RCC 7860 (cell line): ENCODE data around the gene ADK.
"Not testable (repeated sequence)": the region's sequence is repeated elsewhere in the genome, so short reads cannot be mapped to it uniquely, and the experiment has no call there.

Source experiments
- DNase-seq: peaks from one replicate; pipeline ENCODE4 v3.0.0-alpha.2; 2015; ENCODE audit warnings: low spot score
- FAIRE-seq: peaks from 2 replicates; lab custom pipeline; 2012; peaks lifted over from hg19 to GRCh38; lab: Jason Lieb, UNC

Gene ADK

DNA sequence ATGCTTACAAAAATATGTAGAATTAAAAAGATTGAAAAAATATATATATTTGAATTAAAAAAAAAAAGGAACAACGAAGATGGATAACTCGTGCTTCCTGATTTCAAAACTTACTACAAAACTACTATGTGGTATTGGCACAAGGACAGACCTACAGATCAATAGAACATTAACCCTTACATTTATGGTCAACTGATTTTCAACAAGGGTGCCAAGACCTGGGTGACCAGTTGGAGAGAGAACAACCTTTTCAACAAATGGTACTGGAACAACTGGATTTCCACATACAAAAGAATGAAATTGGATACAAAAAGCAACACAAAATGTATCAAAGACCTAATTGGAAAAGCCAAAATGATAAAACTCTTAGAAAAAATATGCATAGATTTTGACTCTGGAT lies 10.5 kb upstream of the ADK start:
- DNase-seq (no peak), FAIRE-seq (no peak)

DNA sequence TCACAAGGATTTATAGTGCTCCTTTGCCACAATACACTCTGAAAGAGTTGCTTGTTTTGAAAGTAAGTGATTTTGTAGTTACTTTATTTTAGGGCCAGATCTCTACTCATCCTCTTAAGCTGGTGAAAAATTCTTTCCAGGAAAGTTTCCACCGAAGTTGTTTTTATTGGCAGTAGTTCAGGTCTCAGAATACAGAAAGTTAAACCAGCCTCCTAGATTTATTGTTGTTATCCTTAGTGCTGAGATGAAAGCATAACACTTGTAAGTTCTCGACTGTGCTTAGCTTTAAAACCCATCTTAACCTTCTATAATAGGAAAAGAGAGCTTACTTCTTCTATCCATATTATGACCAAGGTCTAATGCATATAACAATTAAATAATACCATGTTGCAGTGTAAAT lies 5.9 kb upstream of the ADK start:
- FAIRE-seq (no peak), DNase-seq (no peak)

DNA sequence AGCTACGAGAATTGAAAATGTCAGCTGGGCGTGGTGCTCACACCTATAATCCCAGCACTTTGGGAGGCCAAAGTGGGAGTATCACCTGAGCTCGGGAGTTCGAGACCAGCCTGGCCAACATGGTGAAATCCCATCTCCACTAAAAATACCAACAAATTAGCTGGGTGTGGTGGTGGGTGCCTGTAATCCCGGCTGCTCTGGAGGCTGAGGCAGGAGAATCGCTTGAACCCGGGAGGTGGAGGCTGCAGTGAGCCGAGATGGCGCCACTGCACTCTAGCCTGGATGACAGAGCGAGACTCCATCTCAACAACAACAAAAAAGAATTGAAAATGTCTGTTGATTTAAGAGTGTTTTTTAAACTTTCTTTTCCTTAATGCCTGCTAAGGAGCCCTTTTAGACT lies 4.0 kb upstream of the ADK start:
- not testable (repeated sequence) for FAIRE-seq, DNase-seq

DNA sequence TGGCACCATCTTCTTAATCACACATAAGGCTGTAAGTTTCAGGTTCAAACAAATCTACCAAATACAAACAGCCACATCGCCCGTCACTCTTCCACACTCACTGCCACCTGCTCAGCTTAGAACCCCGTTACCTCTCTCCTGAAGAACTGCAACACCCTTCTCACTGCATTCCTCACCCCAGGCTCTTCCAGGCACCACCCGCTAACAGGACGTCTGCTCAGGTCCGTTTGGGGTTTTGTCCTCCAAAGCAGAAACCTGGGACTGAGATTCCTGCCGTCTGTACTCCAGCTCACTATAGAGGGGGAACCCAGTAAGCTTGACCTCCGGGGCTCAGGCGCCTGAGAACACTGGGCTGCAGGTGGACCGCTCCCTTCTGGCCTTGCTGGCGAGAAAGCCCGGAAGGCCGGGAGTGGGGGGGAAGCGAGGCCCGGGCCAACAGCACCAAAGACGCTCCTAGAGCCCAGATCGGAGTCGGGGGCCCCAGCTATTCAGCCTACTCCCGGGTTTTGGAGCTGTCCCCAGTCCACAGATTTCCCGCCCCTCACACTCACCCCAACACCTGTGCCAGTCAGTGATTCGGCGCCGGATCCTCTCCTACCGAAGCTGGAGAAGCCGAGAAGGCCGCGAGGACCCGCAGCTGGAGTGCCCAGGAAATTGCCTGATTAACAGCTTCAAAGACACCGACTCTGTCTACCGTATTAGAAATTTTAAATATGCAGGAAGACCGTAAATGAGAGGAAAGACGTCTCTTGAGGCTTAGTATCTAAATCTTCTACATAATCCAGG lies 624 bp upstream of the ADK start, which contains the start of gene AP3M1:
TSS of gene AP3M1 (minus strand) at position 625 of the 786 bp plus-strand sequence. CDS start 12,449 bp downstream, outside the sequence.
- FAIRE-seq (no peak), DNase-seq (peak; percentile 19)

DNA sequence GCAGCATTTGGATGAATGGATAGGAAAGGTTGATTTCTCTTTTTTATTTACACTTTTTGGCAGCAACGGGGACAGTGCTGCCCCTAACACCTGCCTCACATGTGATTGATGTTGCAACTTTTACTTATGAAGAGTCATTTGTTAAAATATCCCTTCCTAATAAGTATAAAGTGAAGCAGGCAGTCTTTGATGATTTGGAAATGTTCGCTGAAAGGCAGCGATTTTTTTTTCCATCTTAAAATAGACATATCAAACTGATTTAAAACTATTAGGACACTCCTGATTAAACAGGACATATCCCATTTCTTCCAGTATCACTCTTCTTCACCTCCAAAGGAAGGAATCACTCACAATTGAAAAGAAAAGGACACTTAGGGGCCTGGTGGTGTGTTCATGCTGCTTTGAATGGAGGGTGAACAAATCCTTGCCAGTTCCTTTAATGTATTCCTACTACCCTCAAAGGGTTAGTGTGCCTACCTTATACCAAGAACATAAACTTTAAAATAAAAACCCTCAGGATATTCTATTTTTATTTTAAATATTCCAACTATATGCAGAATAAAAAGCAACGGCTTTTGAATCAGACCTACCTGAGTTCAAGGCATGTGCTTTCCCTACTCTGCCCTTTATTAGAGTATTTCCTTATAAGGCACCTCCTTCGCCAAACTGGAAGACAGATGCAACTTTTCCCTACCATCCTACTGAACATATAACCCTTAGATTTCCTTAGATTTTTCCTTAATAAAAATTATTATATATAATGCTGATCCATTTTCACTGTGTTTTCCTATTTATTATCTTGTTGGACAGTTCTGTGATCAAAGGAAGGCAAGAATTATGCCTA lies 1.1 kb downstream of the ADK start:
- DNase-seq (no peak), FAIRE-seq (no peak)

DNA sequence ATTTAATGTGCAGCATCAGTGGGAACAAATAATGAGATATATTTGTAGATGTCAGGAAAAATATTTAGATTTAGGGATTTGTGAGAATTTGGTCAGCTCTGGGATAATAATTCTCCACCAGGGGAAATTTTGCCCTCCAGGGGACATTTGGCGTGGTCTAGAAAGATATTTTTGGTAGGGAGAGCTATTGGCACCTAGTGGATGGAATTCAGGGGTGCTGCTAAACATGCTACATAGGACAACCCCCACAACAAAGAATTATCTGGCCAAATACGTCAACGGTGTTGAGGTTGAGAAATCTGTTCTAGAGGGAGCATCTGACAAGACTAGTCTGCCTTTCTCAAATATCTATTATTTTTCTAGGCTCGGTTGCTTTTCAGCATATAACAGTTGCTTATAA lies 2.1 kb downstream of the ADK start:
- no peak for DNase-seq
- no peak for FAIRE-seq

DNA sequence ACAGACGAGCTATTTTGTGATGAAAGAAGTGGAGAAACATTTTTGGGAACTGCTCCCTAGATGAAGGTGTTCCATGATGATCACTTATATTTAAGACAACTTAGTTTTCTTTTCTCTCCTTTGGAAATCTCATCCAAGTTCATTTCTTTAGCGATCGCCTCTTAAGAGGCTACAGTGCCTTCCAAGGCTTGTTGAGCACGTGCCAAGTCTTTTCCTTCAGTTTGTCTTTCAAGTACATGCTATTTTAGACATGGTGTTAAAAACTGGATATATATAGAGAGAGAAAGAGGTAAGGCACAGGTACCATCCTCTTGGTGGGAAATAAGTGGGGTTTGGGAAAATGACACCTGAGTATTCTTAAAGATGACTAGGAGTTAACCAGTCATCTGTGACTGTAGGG lies 2.7 kb downstream of the ADK start:
- no peak for FAIRE-seq

DNA sequence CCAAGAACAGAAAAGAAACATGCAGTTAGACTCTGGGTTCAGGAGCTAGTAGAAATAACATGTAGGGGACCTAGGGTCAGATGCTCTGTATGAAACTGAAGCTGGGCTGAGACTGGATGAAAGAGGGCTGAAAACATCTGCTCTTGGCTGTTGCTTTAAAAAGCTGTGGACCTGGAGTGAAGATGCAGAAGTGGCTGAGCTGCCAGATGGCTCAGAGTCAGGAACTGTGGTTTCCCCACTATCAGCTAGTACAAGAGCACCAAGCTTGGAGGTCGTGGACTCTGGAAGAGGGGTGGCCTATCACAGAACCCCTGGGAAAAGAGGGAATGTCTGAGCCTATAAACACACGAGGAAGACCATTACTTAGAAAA lies 5.9 kb downstream of the ADK start:
- DNase-seq (no peak), FAIRE-seq (no peak)

More for the DNA sequence above, 2.7 kb downstream of the ADK start:
- DNase-seq: no peak

DNA sequence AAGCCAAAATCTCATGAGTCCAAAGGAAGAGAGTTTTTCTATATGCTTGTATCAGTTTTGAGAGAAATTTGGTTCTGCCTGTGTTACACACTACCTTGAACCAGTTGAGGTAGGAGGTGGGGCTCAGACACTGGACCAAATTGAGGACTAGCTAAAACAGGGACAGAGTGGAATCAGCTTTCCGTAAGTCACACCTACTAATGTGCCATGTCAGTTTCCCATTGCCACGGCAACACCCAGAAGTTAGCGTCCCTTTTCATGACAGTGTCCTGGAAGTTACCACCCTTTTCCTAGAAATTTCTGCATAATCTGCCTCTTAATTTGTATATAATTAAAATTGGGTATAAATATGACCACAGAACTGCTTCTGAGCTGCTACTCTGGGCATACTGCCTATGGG lies 9.0 kb downstream of the ADK start:
- no peak for DNase-seq
- no peak for FAIRE-seq

DNA sequence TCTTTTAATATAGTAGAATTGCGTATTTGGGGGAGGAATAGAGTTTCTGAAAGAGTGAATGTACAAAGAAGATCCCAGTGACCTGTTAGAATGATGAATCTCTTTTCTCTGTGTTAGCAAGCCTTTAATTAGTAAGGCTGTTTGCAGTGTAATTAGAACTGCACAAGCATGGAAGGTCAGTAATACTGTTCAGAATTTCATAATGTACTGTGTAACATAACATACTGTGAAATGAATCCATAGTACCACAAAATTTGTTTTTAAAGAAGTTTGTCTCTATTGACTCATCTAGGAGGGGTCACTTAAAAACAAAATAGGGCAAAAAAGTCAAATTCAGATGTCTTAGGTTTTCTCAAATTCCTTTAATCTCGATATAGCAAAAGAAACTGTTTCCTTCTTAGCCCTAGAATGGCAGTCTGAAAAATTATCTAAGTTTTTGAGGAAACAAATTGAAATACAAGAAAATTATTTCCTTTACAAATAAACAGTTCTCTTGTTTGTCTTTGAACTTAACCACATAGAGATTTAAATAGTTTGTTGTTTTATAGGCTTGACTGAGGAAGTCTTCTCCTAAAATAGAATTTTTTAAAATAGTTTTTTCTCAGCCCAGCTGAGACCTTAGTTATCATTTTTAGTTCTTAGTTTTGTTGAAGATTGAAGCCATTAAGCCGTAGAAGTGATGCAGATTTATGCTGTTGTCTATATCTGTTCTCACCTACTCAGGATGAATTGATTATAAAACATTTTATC lies 12.5 kb downstream of the ADK start:
- DNase-seq: no peak
- FAIRE-seq: no peak

DNA sequence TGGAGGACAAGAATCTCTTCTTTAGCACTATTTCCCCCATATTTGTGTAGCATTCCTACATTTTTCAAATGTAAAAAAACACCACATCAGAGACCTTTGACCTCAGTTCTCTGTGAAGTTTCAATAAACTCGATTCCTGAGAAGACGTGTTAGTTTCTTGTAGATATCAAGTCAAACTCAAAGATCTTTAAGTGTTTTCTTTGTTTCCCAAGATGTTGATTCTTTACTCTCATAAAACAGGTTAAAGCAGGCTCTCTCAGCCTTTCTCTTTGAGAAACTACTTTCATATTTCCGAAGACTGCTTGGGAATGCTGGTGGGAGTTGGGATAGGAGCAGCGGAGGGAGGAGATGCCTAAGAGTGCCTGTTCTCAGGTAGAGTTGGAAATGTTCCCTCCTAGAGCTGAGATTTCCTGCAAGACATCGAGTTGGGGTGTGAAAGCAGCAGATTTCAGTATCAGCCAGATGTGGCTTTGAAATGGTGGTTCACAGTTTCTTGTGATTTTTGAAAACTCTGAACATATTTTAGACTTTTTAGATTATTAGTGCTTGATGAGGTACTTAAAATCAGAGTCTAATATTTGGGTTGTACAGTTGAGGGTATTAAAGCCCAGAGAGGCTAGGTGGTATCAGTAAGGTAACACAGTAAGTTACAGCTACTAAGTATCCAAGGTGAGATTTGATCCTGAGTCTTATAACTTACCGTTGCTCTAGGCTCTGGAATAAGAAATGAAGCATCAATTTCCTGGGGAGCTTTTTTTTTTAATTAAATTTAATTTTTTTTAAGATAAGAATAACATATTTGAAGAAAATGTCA lies 13.9 kb downstream of the ADK start:
- DNase-seq (no peak), FAIRE-seq (no peak)

DNA sequence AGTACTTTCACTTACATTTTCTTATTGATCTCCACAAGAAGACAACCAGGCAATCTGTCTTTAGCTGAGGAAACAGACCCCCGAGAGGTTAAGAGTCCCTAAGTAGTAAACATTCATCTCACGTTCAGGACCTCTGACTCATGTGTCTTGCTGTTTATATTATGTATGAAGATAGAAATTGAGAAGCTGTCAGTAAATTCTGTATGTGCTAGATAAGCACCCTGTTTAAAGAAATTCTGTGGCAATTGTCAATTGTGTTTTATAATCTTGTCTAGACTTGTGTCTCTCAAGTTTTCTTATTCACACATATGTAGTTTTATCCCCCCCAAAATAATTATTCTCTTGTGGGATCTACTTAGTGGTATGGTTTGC lies 14.5 kb downstream of the ADK start:
- no peak for FAIRE-seq
- DNase-seq: no peak

DNA sequence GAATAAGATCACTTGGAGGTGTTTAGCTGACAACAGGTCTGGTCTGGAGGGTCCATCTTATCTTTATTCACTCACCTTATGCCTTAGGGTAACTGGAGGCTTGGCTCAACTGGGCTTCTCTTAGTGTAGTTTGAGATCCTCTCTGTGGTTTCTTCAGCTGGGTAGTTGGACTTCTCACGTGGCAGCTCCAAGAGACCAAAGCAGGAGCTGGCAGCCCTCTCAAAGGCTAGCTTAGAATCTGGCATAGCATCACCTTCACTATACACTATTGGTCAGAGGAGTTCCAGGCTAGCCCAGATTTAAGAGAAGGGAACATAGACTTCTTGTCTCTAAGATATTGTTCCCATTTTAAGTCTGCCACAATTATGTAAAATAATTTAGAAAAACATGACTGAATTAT lies 16.4 kb downstream of the ADK start:
- FAIRE-seq (no peak), DNase-seq (no peak)

DNA sequence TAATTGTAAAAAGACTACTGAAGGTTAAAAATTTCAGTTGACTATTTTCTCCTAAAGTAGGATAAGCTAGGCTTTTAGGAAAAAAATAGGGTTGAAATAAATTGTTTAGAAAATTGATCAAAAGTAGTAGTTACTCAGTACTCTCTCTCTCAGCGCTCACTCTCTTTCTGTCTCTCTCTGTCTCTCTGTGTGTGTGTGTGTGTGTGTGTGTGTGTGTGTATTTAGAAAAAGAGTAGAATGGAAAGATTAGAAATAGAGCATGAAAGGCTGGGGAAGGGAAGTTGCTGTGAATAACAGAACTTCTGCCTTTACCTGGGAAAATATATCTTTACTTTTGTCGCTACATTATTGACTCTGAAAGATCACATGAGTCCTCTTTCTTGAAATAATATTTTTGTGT lies 20.6 kb downstream of the ADK start:
- no peak for FAIRE-seq

DNA sequence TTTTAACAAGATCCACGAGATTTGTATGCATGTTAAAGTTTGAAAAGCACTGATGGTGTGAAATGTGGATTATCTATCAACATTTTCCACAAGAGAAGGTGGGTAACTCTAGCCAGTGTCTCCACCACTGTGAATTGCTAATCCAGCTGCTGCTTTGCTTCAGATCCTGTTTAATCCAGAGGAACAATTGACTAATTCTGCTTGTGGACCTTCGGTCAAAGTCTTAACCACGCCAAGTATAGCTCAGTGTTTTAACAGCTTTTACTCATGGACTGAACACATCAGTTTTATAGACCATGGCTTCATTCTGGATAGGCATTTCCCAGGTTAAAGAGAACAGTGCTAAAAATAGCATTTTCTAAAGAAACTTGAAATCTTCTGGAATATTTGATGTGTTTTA lies 23.5 kb downstream of the ADK start:
- no peak for FAIRE-seq
- no peak for DNase-seq

More for the DNA sequence above, 20.6 kb downstream of the ADK start:
- DNase-seq: no peak

DNA sequence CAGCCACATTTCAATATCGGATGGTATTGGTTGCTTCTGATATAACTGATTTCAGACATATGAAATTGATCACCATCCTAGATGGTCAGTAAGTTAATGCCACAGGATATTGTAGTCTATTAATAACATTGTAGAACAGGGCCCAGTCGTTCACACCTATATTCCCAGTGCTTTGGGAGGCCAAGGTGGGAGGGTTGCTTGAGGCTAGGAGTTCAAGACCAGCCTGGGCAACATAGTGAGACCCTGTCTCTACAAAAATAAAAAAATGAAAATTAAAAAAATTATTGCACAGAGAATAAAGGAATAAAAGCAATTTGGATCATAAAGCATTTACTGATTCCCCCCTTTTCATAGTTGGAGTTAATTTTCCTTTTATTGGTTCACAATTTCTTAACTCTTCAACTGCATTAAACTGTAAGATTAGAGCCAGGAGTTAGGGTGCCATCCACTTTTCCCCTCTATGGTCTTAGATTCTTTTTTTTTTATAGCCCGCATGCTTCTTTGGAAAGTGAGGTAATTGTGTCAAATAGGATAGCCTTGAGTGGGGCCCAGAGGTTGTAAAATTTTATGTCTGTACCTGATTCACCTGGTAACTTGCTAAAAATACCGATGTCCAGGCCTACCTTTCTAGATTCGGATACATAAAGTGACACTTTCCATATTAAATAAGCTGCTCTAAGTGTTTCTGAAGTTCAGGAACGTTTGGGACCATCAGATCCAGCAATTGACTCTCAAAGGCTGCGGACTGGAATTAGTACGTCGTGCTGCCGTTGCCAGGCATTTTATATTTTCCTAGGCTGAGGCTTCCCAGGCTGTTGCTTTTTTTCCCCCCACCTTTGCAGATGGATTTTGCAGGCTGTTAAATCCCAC lies 24.7 kb downstream of the ADK start:
- FAIRE-seq (no peak), DNase-seq (no peak)

DNA sequence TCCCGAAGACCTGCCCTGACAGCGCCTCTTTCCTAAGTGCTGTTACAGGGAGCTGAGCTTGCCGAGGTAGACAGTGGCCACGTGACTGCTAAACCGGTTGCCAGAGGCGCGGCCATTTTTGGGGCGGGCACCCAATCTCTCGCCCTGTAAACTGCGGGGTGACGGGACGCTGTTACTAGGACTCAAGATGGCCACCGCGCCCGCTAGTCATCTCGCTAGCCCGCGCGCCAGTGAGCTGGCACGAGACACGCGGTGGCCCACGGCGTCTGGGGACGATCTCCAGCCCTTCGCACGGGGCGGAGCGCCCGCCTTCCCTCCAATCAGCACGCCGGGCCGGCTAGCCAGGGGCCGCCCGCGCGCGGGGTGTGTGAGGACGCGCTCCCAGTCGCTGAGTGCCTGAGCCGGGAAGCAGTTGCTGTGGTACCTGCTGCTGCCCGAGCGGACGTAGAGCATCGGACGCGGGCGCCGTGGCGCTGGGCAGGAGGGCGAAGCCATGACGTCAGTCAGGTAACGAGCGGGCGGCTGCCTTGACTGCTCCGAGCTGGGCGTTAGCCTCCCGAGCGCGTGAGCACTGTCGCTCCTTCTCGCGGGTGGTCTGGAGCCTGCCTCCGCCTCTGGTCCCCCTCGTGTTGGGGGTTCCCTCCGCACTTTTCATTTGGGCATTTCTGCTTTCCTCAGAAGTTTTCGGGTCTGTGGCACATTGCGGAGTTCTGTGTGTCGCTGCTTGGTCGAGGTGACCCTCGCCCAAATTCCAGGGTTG lies 25.5 kb downstream of the ADK start:
- peak; percentile 33 for FAIRE-seq
- peak; percentile 93 for DNase-seq

DNA sequence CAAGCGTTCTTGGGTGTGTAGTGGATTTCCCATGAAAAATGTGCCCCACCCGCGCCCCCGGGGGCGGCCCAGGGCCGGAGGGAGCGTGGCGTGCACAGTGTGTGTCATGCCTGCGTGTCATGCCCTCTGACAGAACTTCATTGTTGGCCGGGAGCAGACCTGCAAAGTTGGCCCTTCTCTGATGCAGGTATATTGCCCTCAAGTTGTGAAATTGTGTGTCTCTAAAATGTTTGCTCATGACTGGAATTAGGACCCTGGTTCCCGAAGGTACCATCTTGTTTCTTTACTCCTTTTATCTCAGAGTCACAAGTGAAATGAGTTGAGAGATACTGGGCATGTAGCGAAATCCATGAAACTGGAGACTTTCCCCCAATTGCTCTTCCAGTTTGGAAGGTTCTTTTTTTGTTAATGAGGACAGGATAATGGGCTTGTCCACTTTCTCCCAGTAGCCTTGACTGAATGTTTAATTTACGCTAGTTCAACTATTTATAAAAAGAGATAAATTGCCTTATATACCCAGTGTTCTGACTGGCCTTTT lies 26.2 kb downstream of the ADK start:
- FAIRE-seq (no peak), DNase-seq (peak; percentile 36)
